A549 (cell line): Measurements from ENCODE around the gene ABCF3.

ENCODE experiments used
- CHD4 ChIP-seq: fragments of 200-600 bp; sonication (generic); IDR thresholded peaks from 2 replicates; pipeline ENCODE4 v1.6.1; 2016; ENCODE audit warnings: antibody characterized with exemption, mild to moderate bottlenecking, borderline replicate concordance
- EP300 ChIP-seq, 2 experiments: fragments of >200 bp; sonication (Bioruptor Twin); formaldehyde crosslinking; IDR thresholded peaks; 2 replicates in 1 of 2; 3 replicates in 1 of 2; pipeline ENCODE4 v1.6.1; 2016 to 2017
- HOXA7 ChIP-seq: fragments of 250-450 bp; sonication (Bioruptor Pico); IDR thresholded peaks from 2 replicates; pipeline ENCODE4 v1.5.0; 2020; ENCODE audit warnings: mild to moderate bottlenecking, moderate library complexity
- JUN ChIP-seq, 2 experiments: fragments of >200 bp; sonication (Bioruptor Twin); formaldehyde crosslinking; IDR thresholded peaks; 2 replicates in 1 of 2; 3 replicates in 1 of 2; pipeline ENCODE4 v1.6.1; 2016 to 2017
- POLR2A ChIP-seq: IDR thresholded peaks from 2 replicates; pipeline ENCODE4 v1.6.1; 2012; ENCODE audit warnings: mild to moderate bottlenecking, low read length
- RAD21 ChIP-seq, 2 experiments: fragments of >200 bp in 1 of 2; sonication (Bioruptor Twin) in 1 of 2; formaldehyde crosslinking in 1 of 2; IDR thresholded peaks in 1 of 2; conservative IDR thresholded peaks in 1 of 2; 2 replicates in 1 of 2; 3 replicates in 1 of 2; pipeline ENCODE4 v1.6.1; 2012 to 2018; ENCODE audit warnings: inconsistent platforms in 1 of 2
- TF ChIP-seq, protein P1 (sequence below): fragments of 150-350 bp; IDR thresholded peaks from 2 replicates; pipeline ENCODE4 v1.6.1; 2014; ENCODE audit warnings: low read depth, mild to moderate bottlenecking, low read length
- TF ChIP-seq, protein P2 (sequence below): IDR thresholded peaks from 2 replicates; pipeline ENCODE4 v1.6.1; 2012
- TF ChIP-seq, protein P3 (sequence below): fragments of >200 bp; sonication (Bioruptor Twin); formaldehyde crosslinking; IDR thresholded peaks from 3 replicates; pipeline ENCODE4 v1.5.1; 2016
- TF ChIP-seq, protein P4 (sequence below): fragments of 200-600 bp; sonication (generic); IDR thresholded peaks from 2 replicates; pipeline ENCODE4 v1.6.1; 2016; ENCODE audit warnings: antibody characterized with exemption, mild to moderate bottlenecking, moderate library complexity

DNA sequence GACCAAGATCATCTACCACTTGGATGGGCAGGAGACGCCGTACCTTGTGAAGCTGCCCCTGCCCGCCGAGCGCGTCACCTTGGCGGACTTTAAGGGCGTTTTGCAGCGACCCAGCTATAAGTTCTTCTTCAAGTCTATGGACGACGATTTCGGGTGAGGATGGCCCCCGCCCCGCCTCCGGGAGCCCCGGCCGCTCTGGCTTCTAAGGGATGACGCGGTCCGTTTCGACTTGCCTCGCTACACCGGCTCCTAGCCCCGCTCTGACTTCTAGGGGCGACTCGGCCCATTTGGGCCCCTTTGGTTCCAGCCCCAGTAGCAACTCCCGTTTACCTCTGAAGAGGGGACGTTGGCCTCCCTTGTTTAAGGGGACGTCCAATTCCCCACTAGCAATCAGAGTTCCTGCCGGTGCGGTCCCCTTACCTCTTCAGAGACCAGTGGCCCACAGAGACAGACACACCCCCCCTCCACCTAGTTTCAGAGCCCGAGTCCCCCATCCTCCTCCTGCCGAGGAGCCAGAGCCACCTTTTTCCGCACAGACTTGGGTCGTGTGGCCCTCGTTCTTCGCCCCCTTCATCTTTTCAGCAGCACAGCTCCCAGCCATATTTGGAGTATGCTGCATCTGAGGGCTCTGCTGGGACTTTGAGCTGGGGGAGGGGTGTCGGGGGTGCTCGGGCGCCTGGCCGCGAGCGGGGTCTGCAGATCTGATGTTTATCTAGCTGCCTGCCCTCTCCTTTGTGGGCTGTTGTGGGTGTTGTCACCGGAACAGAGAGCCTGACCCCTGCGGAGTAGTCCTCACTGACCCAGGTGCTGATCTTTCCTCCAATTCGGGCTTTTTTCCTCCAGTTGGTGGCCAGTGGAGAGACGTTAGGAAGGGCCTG lies 30.1 kb upstream of the ABCF3 start:
- TF ChIP-seq JUN (IDR thresholded peaks at IDR 0.05) (no peak), POLR2A (no peak), HOXA7 (CRISPR knock-in tag) (no peak), EP300 (IDR thresholded peaks at IDR 0.05) (no peak), RAD21 (conservative IDR thresholded peaks at IDR 0.05 in 1 of 2, IDR thresholded peaks at IDR 0.05 in 1 of 2) (no peak), CHD4 (no peak)
- TF ChIP-seq, protein P1, sequence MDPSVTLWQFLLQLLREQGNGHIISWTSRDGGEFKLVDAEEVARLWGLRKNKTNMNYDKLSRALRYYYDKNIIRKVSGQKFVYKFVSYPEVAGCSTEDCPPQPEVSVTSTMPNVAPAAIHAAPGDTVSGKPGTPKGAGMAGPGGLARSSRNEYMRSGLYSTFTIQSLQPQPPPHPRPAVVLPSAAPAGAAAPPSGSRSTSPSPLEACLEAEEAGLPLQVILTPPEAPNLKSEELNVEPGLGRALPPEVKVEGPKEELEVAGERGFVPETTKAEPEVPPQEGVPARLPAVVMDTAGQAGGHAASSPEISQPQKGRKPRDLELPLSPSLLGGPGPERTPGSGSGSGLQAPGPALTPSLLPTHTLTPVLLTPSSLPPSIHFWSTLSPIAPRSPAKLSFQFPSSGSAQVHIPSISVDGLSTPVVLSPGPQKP: no peak
- TF ChIP-seq, protein P2, sequence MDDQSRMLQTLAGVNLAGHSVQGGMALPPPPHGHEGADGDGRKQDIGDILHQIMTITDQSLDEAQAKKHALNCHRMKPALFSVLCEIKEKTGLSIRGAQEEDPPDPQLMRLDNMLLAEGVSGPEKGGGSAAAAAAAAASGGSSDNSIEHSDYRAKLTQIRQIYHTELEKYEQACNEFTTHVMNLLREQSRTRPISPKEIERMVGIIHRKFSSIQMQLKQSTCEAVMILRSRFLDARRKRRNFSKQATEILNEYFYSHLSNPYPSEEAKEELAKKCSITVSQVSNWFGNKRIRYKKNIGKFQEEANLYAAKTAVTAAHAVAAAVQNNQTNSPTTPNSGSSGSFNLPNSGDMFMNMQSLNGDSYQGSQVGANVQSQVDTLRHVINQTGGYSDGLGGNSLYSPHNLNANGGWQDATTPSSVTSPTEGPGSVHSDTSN: no peak
- TF ChIP-seq, protein P3, sequence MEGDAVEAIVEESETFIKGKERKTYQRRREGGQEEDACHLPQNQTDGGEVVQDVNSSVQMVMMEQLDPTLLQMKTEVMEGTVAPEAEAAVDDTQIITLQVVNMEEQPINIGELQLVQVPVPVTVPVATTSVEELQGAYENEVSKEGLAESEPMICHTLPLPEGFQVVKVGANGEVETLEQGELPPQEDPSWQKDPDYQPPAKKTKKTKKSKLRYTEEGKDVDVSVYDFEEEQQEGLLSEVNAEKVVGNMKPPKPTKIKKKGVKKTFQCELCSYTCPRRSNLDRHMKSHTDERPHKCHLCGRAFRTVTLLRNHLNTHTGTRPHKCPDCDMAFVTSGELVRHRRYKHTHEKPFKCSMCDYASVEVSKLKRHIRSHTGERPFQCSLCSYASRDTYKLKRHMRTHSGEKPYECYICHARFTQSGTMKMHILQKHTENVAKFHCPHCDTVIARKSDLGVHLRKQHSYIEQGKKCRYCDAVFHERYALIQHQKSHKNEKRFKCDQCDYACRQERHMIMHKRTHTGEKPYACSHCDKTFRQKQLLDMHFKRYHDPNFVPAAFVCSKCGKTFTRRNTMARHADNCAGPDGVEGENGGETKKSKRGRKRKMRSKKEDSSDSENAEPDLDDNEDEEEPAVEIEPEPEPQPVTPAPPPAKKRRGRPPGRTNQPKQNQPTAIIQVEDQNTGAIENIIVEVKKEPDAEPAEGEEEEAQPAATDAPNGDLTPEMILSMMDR: no peak
- TF ChIP-seq, protein P4, sequence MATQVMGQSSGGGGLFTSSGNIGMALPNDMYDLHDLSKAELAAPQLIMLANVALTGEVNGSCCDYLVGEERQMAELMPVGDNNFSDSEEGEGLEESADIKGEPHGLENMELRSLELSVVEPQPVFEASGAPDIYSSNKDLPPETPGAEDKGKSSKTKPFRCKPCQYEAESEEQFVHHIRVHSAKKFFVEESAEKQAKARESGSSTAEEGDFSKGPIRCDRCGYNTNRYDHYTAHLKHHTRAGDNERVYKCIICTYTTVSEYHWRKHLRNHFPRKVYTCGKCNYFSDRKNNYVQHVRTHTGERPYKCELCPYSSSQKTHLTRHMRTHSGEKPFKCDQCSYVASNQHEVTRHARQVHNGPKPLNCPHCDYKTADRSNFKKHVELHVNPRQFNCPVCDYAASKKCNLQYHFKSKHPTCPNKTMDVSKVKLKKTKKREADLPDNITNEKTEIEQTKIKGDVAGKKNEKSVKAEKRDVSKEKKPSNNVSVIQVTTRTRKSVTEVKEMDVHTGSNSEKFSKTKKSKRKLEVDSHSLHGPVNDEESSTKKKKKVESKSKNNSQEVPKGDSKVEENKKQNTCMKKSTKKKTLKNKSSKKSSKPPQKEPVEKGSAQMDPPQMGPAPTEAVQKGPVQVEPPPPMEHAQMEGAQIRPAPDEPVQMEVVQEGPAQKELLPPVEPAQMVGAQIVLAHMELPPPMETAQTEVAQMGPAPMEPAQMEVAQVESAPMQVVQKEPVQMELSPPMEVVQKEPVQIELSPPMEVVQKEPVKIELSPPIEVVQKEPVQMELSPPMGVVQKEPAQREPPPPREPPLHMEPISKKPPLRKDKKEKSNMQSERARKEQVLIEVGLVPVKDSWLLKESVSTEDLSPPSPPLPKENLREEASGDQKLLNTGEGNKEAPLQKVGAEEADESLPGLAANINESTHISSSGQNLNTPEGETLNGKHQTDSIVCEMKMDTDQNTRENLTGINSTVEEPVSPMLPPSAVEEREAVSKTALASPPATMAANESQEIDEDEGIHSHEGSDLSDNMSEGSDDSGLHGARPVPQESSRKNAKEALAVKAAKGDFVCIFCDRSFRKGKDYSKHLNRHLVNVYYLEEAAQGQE: no peak
